SK-N-SH treated with all-trans-retinoic acid at 6 μM for 48 hours (cell line): ENCODE data around the gene COBL.

Experiments used
- ATAC-seq: fragments of 200-7000 bp; cut with Tn5 transposase; 3 replicates; pipeline ENCODE4 v1.9.1; 2020; ENCODE audit warnings: mild to moderate bottlenecking, moderate library complexity
- ARNTL ChIP-seq: fragments of 450-650 bp; formaldehyde crosslinking; IDR thresholded peaks from 2 replicates; pipeline ENCODE4 v1.5.0; 2020; ENCODE audit warnings: low read depth, mild to moderate bottlenecking, moderate library complexity, borderline replicate concordance
- BACH2 ChIP-seq: fragments of 250-450 bp; sonication (Bioruptor Pico); IDR thresholded peaks from 2 replicates; pipeline ENCODE4 v1.9.0; 2021; ENCODE audit warnings: mild to moderate bottlenecking, borderline replicate concordance
- CSDC2 ChIP-seq: fragments of 250-450 bp; sonication (Bioruptor Pico); IDR thresholded peaks from 2 replicates; pipeline ENCODE4 v1.5.0; 2020; ENCODE audit warnings: mild to moderate bottlenecking, moderate library complexity
- ESRRG ChIP-seq: fragments of 250-450 bp; sonication (Bioruptor Pico); IDR thresholded peaks from 2 replicates; pipeline ENCODE4 v1.6.1; 2021; ENCODE audit warnings: mild to moderate bottlenecking
- GLIS3 ChIP-seq: fragments of 250-450 bp; sonication (Bioruptor Pico); IDR thresholded peaks from 2 replicates; pipeline ENCODE4 v1.5.0; 2020; ENCODE audit warnings: mild to moderate bottlenecking, moderate library complexity
- ISL1 ChIP-seq: fragments of 250-450 bp; sonication (Bioruptor Pico); IDR thresholded peaks from 2 replicates; pipeline ENCODE4 v2.1.2; 2022; ENCODE audit warnings: mild to moderate bottlenecking, moderate library complexity
- OSR1 ChIP-seq: fragments of 250-450 bp; sonication (Bioruptor Pico); IDR thresholded peaks from 2 replicates; pipeline ENCODE4 v1.8.0; 2022; ENCODE audit warnings: moderate library complexity, mild to moderate bottlenecking, inconsistent platforms
- PPARA ChIP-seq: fragments of 250-450 bp; sonication (Bioruptor Pico); IDR thresholded peaks from 2 replicates; pipeline ENCODE4 v1.5.0; 2020; ENCODE audit warnings: mild to moderate bottlenecking, borderline replicate concordance
- RARB ChIP-seq: fragments of 250-450 bp; sonication (Bioruptor Pico); IDR thresholded peaks from 2 replicates; pipeline ENCODE4 v1.8.0; 2021; ENCODE audit warnings: mild to moderate bottlenecking, moderate library complexity
- TCF4 ChIP-seq: fragments of 250-450 bp; sonication (Bioruptor Pico); IDR thresholded peaks from 2 replicates; pipeline ENCODE4 v1.8.0; 2021; ENCODE audit warnings: mild to moderate bottlenecking, moderate library complexity, borderline replicate concordance
- TOX ChIP-seq: fragments of 250-450 bp; sonication (Bioruptor Pico); IDR thresholded peaks from 2 replicates; pipeline ENCODE4 v1.8.0; 2021; ENCODE audit warnings: mild to moderate bottlenecking, moderate library complexity, borderline replicate concordance
- ZFP3 ChIP-seq: fragments of 250-450 bp; sonication (Bioruptor Pico); IDR thresholded peaks from 2 replicates; pipeline ENCODE4 v1.5.0; 2020; ENCODE audit warnings: mild to moderate bottlenecking, moderate library complexity
- ZFP30 ChIP-seq: fragments of 450-650 bp; formaldehyde crosslinking; IDR thresholded peaks from 2 replicates; pipeline ENCODE4 v1.5.0; 2022; ENCODE audit warnings: mild to moderate bottlenecking, moderate library complexity
- ZNF565 ChIP-seq: fragments of 450-650 bp; formaldehyde crosslinking; conservative IDR thresholded peaks from 2 replicates; pipeline ENCODE4 v1.5.0; 2020; ENCODE audit warnings: low read depth, mild to moderate bottlenecking, moderate library complexity
- ZNF70 ChIP-seq: fragments of 450-650 bp; formaldehyde crosslinking; IDR thresholded peaks from 2 replicates; pipeline ENCODE4 v1.5.0; 2020; ENCODE audit warnings: mild to moderate bottlenecking, moderate library complexity
- ZNF8 ChIP-seq: fragments of 450-650 bp; formaldehyde crosslinking; IDR thresholded peaks from 2 replicates; pipeline ENCODE4 v1.5.0; 2020; ENCODE audit warnings: mild to moderate bottlenecking, moderate library complexity
- TF ChIP-seq, protein P1 (sequence below): fragments of 250-450 bp; sonication (Bioruptor Pico); IDR thresholded peaks from 2 replicates; pipeline ENCODE4 v1.5.1; 2021; ENCODE audit warnings: mild to moderate bottlenecking, moderate library complexity
- TF ChIP-seq, protein P2 (sequence below): fragments of 250-450 bp; sonication (Bioruptor Pico); IDR thresholded peaks from 2 replicates; pipeline ENCODE4 v1.8.0; 2021; ENCODE audit warnings: low read depth, mild to moderate bottlenecking, moderate library complexity, borderline replicate concordance
- TF ChIP-seq, protein P3 (sequence below): fragments of 250-450 bp; sonication (Bioruptor Pico); IDR thresholded peaks from 2 replicates; pipeline ENCODE4 v1.5.1; 2020; ENCODE audit warnings: low read depth, mild to moderate bottlenecking, moderate library complexity
- TF ChIP-seq, protein P4 (sequence below): fragments of 250-450 bp; sonication (Bioruptor Pico); IDR thresholded peaks from 2 replicates; pipeline ENCODE4 v1.5.0; 2020; ENCODE audit warnings: mild to moderate bottlenecking, moderate library complexity

COBL gene

DNA sequence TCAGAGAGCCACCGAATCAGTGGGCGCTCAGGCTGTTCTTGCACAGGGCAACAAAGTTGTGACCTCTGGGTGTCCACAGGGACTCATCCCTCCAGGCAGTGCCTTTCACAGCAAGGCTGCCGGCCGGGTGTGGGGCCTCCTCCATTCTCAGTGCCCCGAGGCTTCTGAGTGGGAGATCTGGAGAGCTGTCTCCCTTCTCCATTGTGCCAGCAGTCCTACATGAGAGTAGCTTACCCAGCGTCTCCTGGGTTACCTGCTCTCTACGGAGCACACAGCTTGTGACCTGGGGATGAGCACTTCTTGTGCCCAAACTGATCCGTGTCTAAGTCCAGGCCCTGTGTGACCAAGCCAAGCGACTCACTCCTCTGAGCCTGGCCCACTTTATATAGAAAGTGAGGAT is 293.1 kb downstream of the COBL start:
- no peak for ATAC-seq
- TF ChIP-seq PPARA (no peak), ZFP3 (CRISPR knock-in tag) (no peak), GLIS3 (CRISPR knock-in tag) (no peak), TOX (CRISPR knock-in tag) (no peak), TCF4 (CRISPR knock-in tag) (no peak), CSDC2 (no peak), BACH2 (CRISPR knock-in tag) (no peak), ZNF565 (no peak), OSR1 (CRISPR knock-in tag) (no peak), ZNF70 (CRISPR knock-in tag) (no peak), ESRRG (CRISPR knock-in tag) (no peak)
- TF ChIP-seq, protein P1, sequence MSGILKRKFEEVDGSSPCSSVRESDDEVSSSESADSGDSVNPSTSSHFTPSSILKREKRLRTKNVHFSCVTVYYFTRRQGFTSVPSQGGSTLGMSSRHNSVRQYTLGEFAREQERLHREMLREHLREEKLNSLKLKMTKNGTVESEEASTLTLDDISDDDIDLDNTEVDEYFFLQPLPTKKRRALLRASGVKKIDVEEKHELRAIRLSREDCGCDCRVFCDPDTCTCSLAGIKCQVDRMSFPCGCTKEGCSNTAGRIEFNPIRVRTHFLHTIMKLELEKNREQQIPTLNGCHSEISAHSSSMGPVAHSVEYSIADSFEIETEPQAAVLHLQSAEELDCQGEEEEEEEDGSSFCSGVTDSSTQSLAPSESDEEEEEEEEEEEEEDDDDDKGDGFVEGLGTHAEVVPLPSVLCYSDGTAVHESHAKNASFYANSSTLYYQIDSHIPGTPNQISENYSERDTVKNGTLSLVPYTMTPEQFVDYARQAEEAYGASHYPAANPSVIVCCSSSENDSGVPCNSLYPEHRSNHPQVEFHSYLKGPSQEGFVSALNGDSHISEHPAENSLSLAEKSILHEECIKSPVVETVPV (CRISPR knock-in tag), result no peak
- TF ChIP-seq, protein P2, sequence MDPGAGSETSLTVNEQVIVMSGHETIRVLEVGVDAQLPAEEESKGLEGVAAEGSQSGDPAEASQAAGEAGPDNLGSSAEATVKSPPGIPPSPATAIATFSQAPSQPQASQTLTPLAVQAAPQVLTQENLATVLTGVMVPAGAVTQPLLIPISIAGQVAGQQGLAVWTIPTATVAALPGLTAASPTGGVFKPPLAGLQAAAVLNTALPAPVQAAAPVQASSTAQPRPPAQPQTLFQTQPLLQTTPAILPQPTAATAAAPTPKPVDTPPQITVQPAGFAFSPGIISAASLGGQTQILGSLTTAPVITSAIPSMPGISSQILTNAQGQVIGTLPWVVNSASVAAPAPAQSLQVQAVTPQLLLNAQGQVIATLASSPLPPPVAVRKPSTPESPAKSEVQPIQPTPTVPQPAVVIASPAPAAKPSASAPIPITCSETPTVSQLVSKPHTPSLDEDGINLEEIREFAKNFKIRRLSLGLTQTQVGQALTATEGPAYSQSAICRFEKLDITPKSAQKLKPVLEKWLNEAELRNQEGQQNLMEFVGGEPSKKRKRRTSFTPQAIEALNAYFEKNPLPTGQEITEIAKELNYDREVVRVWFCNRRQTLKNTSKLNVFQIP (CRISPR knock-in tag), result no peak
- TF ChIP-seq, protein P3, sequence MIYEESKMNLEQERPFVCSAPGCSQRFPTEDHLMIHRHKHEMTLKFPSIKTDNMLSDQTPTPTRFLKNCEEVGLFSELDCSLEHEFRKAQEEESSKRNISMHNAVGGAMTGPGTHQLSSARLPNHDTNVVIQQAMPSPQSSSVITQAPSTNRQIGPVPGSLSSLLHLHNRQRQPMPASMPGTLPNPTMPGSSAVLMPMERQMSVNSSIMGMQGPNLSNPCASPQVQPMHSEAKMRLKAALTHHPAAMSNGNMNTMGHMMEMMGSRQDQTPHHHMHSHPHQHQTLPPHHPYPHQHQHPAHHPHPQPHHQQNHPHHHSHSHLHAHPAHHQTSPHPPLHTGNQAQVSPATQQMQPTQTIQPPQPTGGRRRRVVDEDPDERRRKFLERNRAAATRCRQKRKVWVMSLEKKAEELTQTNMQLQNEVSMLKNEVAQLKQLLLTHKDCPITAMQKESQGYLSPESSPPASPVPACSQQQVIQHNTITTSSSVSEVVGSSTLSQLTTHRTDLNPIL, result no peak
- TF ChIP-seq, all 23 proteins: peak for 0

DNA sequence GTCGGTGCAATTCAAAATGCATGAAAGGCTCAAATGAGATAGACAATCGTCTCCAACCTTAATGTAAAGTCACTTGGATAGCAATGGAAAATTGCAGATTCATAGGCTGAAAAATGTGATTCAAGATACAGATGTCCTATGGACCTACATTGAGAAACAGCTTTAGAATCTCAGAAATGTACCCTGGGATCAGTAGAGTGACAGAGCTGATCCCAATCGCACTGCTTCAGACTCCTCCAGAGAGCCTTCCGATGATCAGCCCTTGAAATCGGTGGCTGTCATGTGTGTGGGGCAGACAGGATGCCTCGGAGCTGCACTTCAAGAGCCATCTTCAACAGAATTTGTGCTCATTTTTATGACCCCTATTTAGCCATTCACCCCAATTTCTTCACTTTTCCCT is 293.8 kb downstream of the COBL start:
- no peak for ATAC-seq
- TF ChIP-seq, protein P2 (CRISPR knock-in tag), result no peak
- no peak for TF ChIP-seq ZNF565
- TF ChIP-seq ZNF70 (CRISPR knock-in tag), result no peak
- TF ChIP-seq ESRRG (CRISPR knock-in tag), result no peak
- no peak for TF ChIP-seq ARNTL (CRISPR knock-in tag)
- TF ChIP-seq ISL1 (CRISPR knock-in tag), result no peak
- no peak for TF ChIP-seq ZFP30 (CRISPR knock-in tag)
- TF ChIP-seq, protein P1 (CRISPR knock-in tag), result no peak
- TF ChIP-seq ZNF8 (CRISPR knock-in tag), result no peak
- TF ChIP-seq RARB (CRISPR knock-in tag), result no peak
- no peak for TF ChIP-seq GLIS3 (CRISPR knock-in tag)
- TF ChIP-seq ZFP3 (CRISPR knock-in tag), result no peak

DNA sequence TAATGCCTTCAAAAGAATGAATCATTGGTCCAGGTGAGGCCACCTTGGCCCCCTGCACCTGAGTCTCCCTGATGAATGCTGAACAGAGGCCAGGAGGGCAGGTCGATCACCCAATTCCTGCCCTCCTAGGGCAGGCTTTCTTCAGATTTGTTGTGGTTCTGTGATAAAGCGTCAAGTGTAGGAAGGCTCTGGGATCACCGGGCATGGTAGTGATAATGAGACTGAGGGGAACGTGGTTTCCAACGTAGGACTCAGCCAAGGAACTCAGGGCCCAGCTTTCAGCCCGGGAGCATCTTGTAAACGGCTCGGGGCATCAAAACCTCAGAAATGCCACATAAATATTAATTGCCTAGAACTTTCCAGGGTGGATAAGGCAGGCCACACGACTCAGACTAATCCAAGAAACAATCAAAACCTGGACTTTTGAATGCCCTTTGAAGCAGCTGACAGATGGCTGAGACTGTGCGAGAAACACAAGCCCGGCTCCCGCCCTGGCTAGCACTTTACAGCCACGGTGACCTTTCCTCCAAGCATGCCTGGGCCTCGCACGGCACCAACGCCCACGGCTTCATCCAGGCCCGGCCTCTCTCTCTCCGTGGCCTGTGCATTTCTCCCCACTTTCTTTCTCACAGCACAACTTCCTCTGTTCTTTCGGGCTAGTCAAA is 294.6 kb downstream of the COBL start:
- no peak for ATAC-seq
- TF ChIP-seq OSR1 (CRISPR knock-in tag), result no peak
- TF ChIP-seq, protein P4, sequence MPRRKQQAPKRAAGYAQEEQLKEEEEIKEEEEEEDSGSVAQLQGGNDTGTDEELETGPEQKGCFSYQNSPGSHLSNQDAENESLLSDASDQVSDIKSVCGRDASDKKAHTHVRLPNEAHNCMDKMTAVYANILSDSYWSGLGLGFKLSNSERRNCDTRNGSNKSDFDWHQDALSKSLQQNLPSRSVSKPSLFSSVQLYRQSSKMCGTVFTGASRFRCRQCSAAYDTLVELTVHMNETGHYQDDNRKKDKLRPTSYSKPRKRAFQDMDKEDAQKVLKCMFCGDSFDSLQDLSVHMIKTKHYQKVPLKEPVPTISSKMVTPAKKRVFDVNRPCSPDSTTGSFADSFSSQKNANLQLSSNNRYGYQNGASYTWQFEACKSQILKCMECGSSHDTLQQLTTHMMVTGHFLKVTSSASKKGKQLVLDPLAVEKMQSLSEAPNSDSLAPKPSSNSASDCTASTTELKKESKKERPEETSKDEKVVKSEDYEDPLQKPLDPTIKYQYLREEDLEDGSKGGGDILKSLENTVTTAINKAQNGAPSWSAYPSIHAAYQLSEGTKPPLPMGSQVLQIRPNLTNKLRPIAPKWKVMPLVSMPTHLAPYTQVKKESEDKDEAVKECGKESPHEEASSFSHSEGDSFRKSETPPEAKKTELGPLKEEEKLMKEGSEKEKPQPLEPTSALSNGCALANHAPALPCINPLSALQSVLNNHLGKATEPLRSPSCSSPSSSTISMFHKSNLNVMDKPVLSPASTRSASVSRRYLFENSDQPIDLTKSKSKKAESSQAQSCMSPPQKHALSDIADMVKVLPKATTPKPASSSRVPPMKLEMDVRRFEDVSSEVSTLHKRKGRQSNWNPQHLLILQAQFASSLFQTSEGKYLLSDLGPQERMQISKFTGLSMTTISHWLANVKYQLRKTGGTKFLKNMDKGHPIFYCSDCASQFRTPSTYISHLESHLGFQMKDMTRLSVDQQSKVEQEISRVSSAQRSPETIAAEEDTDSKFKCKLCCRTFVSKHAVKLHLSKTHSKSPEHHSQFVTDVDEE (CRISPR knock-in tag), result no peak
- TF ChIP-seq, all 23 proteins: peak for 0
